Transverse colon (tissue), 4 donors: ENCODE data around the gene ZNF248. TPM values are rescaled to one million over a fixed set of nuclear protein-coding genes. Genes with fewer than 3 reads are reported as not detected.

ENCODE experiments used
- DNase-seq: peaks from one replicate; pipeline ENCODE4 v3.0.0-alpha.2; 2019
- H3K27ac ChIP-seq, 4 donors: fragments of 200-600 bp; sonication (generic); 2 replicates each; pipeline ENCODE4 v1.5.1; 2016 to 2018; ENCODE audit warnings: inconsistent platforms in 4 of 4
- H3K27me3 ChIP-seq: fragments of 200-600 bp; sonication (generic); 2 replicates; pipeline ENCODE4 v1.5.1; 2017; ENCODE audit warnings: inconsistent platforms
- H3K36me3 ChIP-seq, 4 donors: fragments of 200-600 bp; sonication (generic); 2 replicates each; pipeline ENCODE4 v1.5.1; 2017 to 2019; ENCODE audit warnings: inconsistent platforms in 4 of 4
- H3K4me1 ChIP-seq, 4 donors: fragments of 200-600 bp; sonication (generic); 2 replicates each; pipeline ENCODE4 v1.5.1; 2017 to 2020; ENCODE audit warnings: inconsistent platforms in 4 of 4
- H3K4me3 ChIP-seq, 4 donors: fragments of 200-600 bp; sonication (generic); 1 replicate in 1 of 4; 2 replicates in 3 of 4; pipeline versions ENCODE4 v1.5.1 to v1.6.1; 2017 to 2019; ENCODE audit warnings: inconsistent platforms in 4 of 4
- H3K9me3 ChIP-seq, 2 donors: fragments of 200-600 bp; sonication (generic); 2 replicates each; pipeline ENCODE4 v1.5.1; 2017 to 2019; ENCODE audit warnings: inconsistent platforms in 2 of 2
- CTCF ChIP-seq, 5 experiments: fragments of 200-600 bp in 3 of 5; fragments of 450-650 bp in 2 of 5; sonication (generic) in 3 of 5; IDR thresholded peaks; 1 replicate in 2 of 5; 2 replicates in 3 of 5; pipeline ENCODE4 v1.5.1; 2016 to 2017; ENCODE audit warnings: antibody characterized with exemption in 5 of 5, inconsistent platforms in 3 of 5, mild to moderate bottlenecking in 2 of 5, moderate library complexity in 1 of 5
- EP300 ChIP-seq: sonication (generic); formaldehyde crosslinking; IDR thresholded peaks from one replicate; pipeline ENCODE4 v1.6.1; 2017; ENCODE audit warnings: antibody characterized with exemption, low read depth
- POLR2A ChIP-seq: fragments of 450-650 bp; IDR thresholded peaks from one replicate; pipeline ENCODE4 v1.6.1; 2016; ENCODE audit warnings: antibody characterized with exemption, mild to moderate bottlenecking, moderate library complexity
- POLR2AphosphoS5 ChIP-seq, 3 donors: sonication (generic); formaldehyde crosslinking; IDR thresholded peaks; one replicate each; pipeline ENCODE4 v1.6.1; 2016; ENCODE audit warnings: antibody characterized with exemption in 3 of 3
- WGBS, 2 donors: methylation state at CpG; one replicate each; pipeline ENCODE4 v1.1.5; 2018; ENCODE audit warnings: low coverage in 1 of 2; 5-methylcytosine and 5-hydroxymethylcytosine counted together
- in situ Hi-C, 4 donors: fragments of 200-750 bp; cut with MboI; loops; one replicate each; pipeline versions ENCODE4 v1.15.0 to v1.15.1; 2017; ENCODE audit warnings: low sequenced_read_pairs in 3 of 4, low pct_ligation_motif_present in 1 of 4, low pct_unique_long_range_greater_than_20kb in 1 of 4
- intact Hi-C: fragments of 100-400 bp; cut with DNase I; formaldehyde crosslinking; loops from one replicate; pipeline ENCODE4 v1.15.1; 2023; ENCODE audit warnings: low total_unique reads
- total RNA-seq, 4 donors: library from RNA; depleted of rRNA; stranded (reverse); fragments of >200 nt; gene quantifications; one replicate each; pipeline ENCODE4 v1.1.0, GENCODE V29; 2016

ZNF248 gene
- total RNA-seq, 4 donors from 2014 or later: 13.8 to 24.7 (median 19.1) TPM

DNA sequence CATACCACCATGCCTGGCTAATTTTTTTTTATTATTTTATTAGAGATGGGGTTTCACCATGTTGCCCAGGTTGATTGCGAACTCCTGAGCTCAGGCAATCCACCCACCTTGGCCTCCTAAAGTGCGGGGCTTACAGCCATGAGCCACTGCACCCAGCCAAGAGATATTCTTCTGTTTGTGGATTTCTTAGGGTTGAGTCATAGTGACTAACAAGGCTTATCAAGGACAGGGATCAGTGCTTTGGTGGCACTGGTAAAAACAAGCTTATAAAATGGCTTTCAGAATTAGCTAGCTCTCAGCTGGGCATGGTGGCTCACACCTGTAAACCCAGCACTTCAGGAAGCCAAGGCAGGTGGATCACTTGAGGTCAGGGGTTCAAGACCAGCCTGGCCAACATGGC, 122.4 kb downstream of the ZNF248 start:
- Histone ChIP-seq H3K4me3 (no peak overlapping the region), H3K36me3 (no peaks in the 10 kb centered on the region), H3K27me3 (no peaks in the 10 kb centered on the region), H3K27ac (no peak overlapping the region), H3K9me3 (no peaks in the 10 kb centered on the region), H3K4me1 (no peaks in the 10 kb centered on the region)
- in situ Hi-C loops: no loop called here
- DNase-seq: no peak
- 67% methylated on average over 2 of the region's 2 CpGs; no CpG with 5 or more reads in 1 of the 2 donors for WGBS, 2 donors
- TF ChIP-seq POLR2AphosphoS5 (IDR thresholded peaks at IDR 0.05) (no peak), CTCF (IDR thresholded peaks at IDR 0.05) (no peak), EP300 (no peak), POLR2A (no peak)
- intact Hi-C loops: no loop called here

Other genes starting within 250 kb of the ZNF248 start
- 1 to 10 TPM in 3 of 4 donors, under 1 TPM in 1; 0.80 to 8.4 (median 5.1) TPM for gene ZNF25, start 119.0 kb upstream of the ZNF248 start, total RNA-seq
- gene ZNF33A, start 153.1 kb upstream of the ZNF248 start, total RNA-seq: 10 to 100 TPM; 17.3 to 51.1 (median 25.5) TPM
- gene ZNF37A, start 236.7 kb upstream of the ZNF248 start, total RNA-seq: 10 to 100 TPM; 10.4 to 17.9 (median 13.0) TPM